ENCODE measurements around the gene PIGL. TPM values are rescaled to one million over a fixed set of nuclear protein-coding genes. Genes with fewer than 3 reads are reported as not detected.

The PIGL gene
- 9.9 and 31.6 TPM in 2 replicates for total RNA-seq

GRCh38 chr17:16217002-16217635 is at the start of gene PIGL:
TSS of gene PIGL (plus strand) at chr17:16217210. CDS start at chr17:16217227, 17 bp downstream.

GRCh38 chr17:16215273-16215964 is 1.6 kb upstream of the PIGL start, which contains the start of gene NCOR1:
TSS of gene NCOR1 (minus strand) at chr17:16215534. CDS start at chr17:16194569, 20,965 bp downstream.

GRCh38 chr17:16353317-16354174 is 136.5 kb downstream of the PIGL start, which contains the start of gene CENPV:
TSS of gene CENPV (minus strand) at chr17:16353469. CDS start at chr17:16353436, 33 bp downstream.

Other genes starting within 250 kb of the PIGL start
- gene ZSWIM7, start 217.5 kb upstream of the PIGL start, total RNA-seq = 9.6 and 14.3 TPM in 2 replicates
- 34.6 and 38.2 TPM in 2 replicates for gene TTC19, start 217.4 kb upstream of the PIGL start, total RNA-seq
- 53.4 and 76.5 TPM in 2 replicates for gene NCOR1, start 1.7 kb upstream of the PIGL start, total RNA-seq
- gene CENPV, start 136.3 kb downstream of the PIGL start, total RNA-seq = 7.0 and 16.7 TPM in 2 replicates
- 730 and 902 TPM in 2 replicates for gene UBB, start 163.9 kb downstream of the PIGL start, total RNA-seq
- 23.5 and 25.9 TPM in 2 replicates for gene TRPV2, start 198.4 kb downstream of the PIGL start, total RNA-seq

Measured in cardiac ventricle fibroblast (primary cell).